H1 (cell line): ENCODE results near the gene SLC39A10. TPM values are rescaled to one million over a fixed set of nuclear protein-coding genes. Genes with fewer than 3 reads are reported as not detected.

Experiments
- CTCF ChIA-PET: fragments of 300-600 bp; sonication (Branson Sonifier 250); formaldehyde crosslinking; loops from one replicate; lab custom pipeline; 2021; ENCODE audit not compliant: partially characterized antibody; lab: Charles Lee
- POLR2A ChIA-PET: fragments of 300-600 bp; sonication (Branson Sonifier 250); formaldehyde crosslinking; loops from one replicate; lab custom pipeline; 2021; ENCODE audit warnings: inconsistent platforms; ENCODE audit not compliant: partially characterized antibody; lab: Charles Lee
- DNase-seq, 2 experiments: peaks; one replicate each; pipeline versions ENCODE4 v3.0.0 to v3.0.0-alpha.2; 2010 to 2022; ENCODE audit warnings: low spot score in 2 of 2, low read depth in 1 of 2, mixed read lengths in 1 of 2
- FAIRE-seq: peaks from 2 replicates; lab custom pipeline; 2011; peaks lifted over from hg19 to GRCh38; lab: Jason Lieb, UNC
- H2AFZ ChIP-seq: 2 replicates; pipeline ENCODE4 v1.8.1; 2012; ENCODE audit warnings: low read length, inconsistent platforms
- H2AK5ac ChIP-seq: 2 replicates; pipeline ENCODE4 v1.6.1; 2013; ENCODE audit warnings: low read depth, low read length
- H2BK120ac ChIP-seq: replicated peaks from 2 replicates; pipeline ENCODE3; 2013; ENCODE audit warnings: low read depth, low read length, inconsistent platforms
- H2BK12ac ChIP-seq: 2 replicates; pipeline ENCODE4 v1.6.1; 2013; ENCODE audit warnings: low read depth, low read length
- H2BK15ac ChIP-seq: 2 replicates; pipeline ENCODE4 v1.6.1; 2013; ENCODE audit warnings: low read length
- H2BK20ac ChIP-seq: 2 replicates; pipeline ENCODE4 v1.6.1; 2013; ENCODE audit warnings: low read length
- H2BK5ac ChIP-seq: 2 replicates; pipeline ENCODE4 v1.6.1; 2013; ENCODE audit warnings: low read depth, low read length
- H3K14ac ChIP-seq: 2 replicates; pipeline ENCODE4 v1.6.1; 2013; ENCODE audit warnings: inconsistent platforms; ENCODE audit not compliant: insufficient read length
- H3K18ac ChIP-seq: 2 replicates; pipeline ENCODE4 v1.6.1; 2013; ENCODE audit warnings: low read length; ENCODE audit errors: extremely low read depth
- H3K23ac ChIP-seq: 2 replicates; pipeline ENCODE4 v1.6.1; 2013; ENCODE audit warnings: inconsistent platforms; ENCODE audit not compliant: insufficient read length
- H3K23me2 ChIP-seq: 2 replicates; pipeline ENCODE4 v1.6.1; 2013; ENCODE audit warnings: low read depth, low read length
- H3K27ac ChIP-seq: 2 replicates; pipeline ENCODE4 v1.6.1; 2011; ENCODE audit warnings: low read depth, low read length, inconsistent platforms
- H3K27me3 ChIP-seq, 4 experiments: replicated peaks in 1 of 4; 1 replicate in 1 of 4; 2 replicates in 3 of 4; pipeline versions ENCODE4 v1.6.1 to v1.8.1; 2011 to 2013; ENCODE audit warnings: low read length in 3 of 4, mild to moderate bottlenecking in 3 of 4, inconsistent platforms in 2 of 4, mixed read lengths in 2 of 4, moderate library complexity in 1 of 4; ENCODE audit not compliant: control insufficient read depth in 3 of 4, insufficient read depth in 3 of 4; ENCODE audit errors: extremely low read depth in 1 of 4
- H3K36me3 ChIP-seq, 4 experiments: 2 replicates each; pipeline versions ENCODE4 v1.6.1 to v1.8.1; 2011 to 2013; ENCODE audit warnings: mild to moderate bottlenecking in 4 of 4, low read length in 3 of 4, moderate library complexity in 2 of 4, control low read depth in 1 of 4, inconsistent platforms in 1 of 4; ENCODE audit not compliant: insufficient read depth in 4 of 4, control insufficient read depth in 2 of 4
- H3K4ac ChIP-seq: replicated peaks from 2 replicates; pipeline ENCODE3; 2013; ENCODE audit warnings: low read length, low read depth, mixed read lengths, inconsistent platforms; ENCODE audit not compliant: insufficient read length
- H3K4me1 ChIP-seq, 4 experiments: replicated peaks in 1 of 4; 1 replicate in 1 of 4; 2 replicates in 3 of 4; pipeline versions ENCODE4 v1.6.1 to v1.8.1; 2011 to 2013; ENCODE audit warnings: low read length in 3 of 4, inconsistent platforms in 2 of 4, mixed read lengths in 1 of 4; ENCODE audit not compliant: insufficient read depth in 4 of 4, control insufficient read depth in 3 of 4
- H3K4me2 ChIP-seq, 2 experiments: 2 replicates each; pipeline versions ENCODE4 v1.6.1 to v1.8.1; 2011 to 2013; ENCODE audit warnings: low read depth in 2 of 2, low read length in 2 of 2, control low read depth in 1 of 2, inconsistent platforms in 1 of 2, mild to moderate bottlenecking in 1 of 2; ENCODE audit not compliant: insufficient read depth in 1 of 2
- H3K4me3 ChIP-seq, 4 experiments: fragments of 200-600, 300-600 bp in 1 of 4; sonication (generic), shearing (Covaris generic), sonication (Bioruptor Twin) in 1 of 4; 2 replicates each; pipeline versions ENCODE4 v1.5.1 to v1.8.1; 2011 to 2016; ENCODE audit warnings: low read length in 4 of 4, low read depth in 3 of 4, control low read depth in 2 of 4, inconsistent platforms in 2 of 4, mild to moderate bottlenecking in 2 of 4, mixed read lengths in 1 of 4, moderate library complexity in 1 of 4; ENCODE audit not compliant: insufficient read depth in 2 of 4; ENCODE audit errors: extremely low read depth in 1 of 4
- H3K56ac ChIP-seq: replicated peaks from 2 replicates; pipeline ENCODE3; 2013; ENCODE audit warnings: low read depth, mild to moderate bottlenecking, mixed read lengths, low read length, inconsistent platforms; ENCODE audit not compliant: insufficient read length
- H3K79me1 ChIP-seq: 2 replicates; pipeline ENCODE4 v1.6.1; 2013; ENCODE audit warnings: low read depth, low read length, control low read depth
- H3K79me2 ChIP-seq, 2 experiments: 2 replicates each; pipeline versions ENCODE4 v1.6.1 to v1.8.1; 2012 to 2013; ENCODE audit warnings: low read length in 2 of 2, mild to moderate bottlenecking in 2 of 2, inconsistent platforms in 1 of 2; ENCODE audit not compliant: insufficient read depth in 2 of 2, control insufficient read depth in 1 of 2
- H3K9ac ChIP-seq, 4 experiments: replicated peaks in 1 of 4; 1 replicate in 1 of 4; 2 replicates in 3 of 4; pipeline versions ENCODE4 v1.6.1 to v1.8.1; 2011 to 2013; ENCODE audit warnings: low read depth in 3 of 4, low read length in 3 of 4, control low read depth in 2 of 4, mild to moderate bottlenecking in 2 of 4, moderate library complexity in 2 of 4, inconsistent platforms in 1 of 4; ENCODE audit errors: extremely low read depth in 1 of 4
- H3K9me3 ChIP-seq, 2 experiments: 2 replicates each; pipeline versions ENCODE4 v1.6.1 to v1.8.1; 2012 to 2013; ENCODE audit warnings: mild to moderate bottlenecking in 2 of 2, moderate library complexity in 2 of 2, control low read depth in 1 of 2, inconsistent platforms in 1 of 2, low read depth in 1 of 2, low read length in 1 of 2, mixed read lengths in 1 of 2; ENCODE audit not compliant: insufficient read depth in 2 of 2
- H4K20me1 ChIP-seq, 2 experiments: replicated peaks in 1 of 2; 2 replicates each; pipeline versions ENCODE3 to v1.8.1; 2011 to 2013; ENCODE audit warnings: inconsistent platforms in 2 of 2, low read length in 2 of 2, mild to moderate bottlenecking in 1 of 2; ENCODE audit not compliant: insufficient read depth in 2 of 2, control insufficient read depth in 1 of 2
- H4K5ac ChIP-seq: 2 replicates; pipeline ENCODE4 v1.6.1; 2013; ENCODE audit warnings: low read length, low read depth, mixed read lengths, inconsistent platforms; ENCODE audit not compliant: insufficient read length
- H4K8ac ChIP-seq: 2 replicates; pipeline ENCODE4 v1.8.0; 2013; ENCODE audit warnings: mild to moderate bottlenecking, moderate library complexity, low read length, inconsistent platforms; ENCODE audit not compliant: insufficient read depth; ENCODE audit errors: extremely low read depth
- H4K91ac ChIP-seq: replicated peaks from 2 replicates; pipeline ENCODE3; 2013; ENCODE audit warnings: low read length, mixed read lengths, inconsistent platforms; ENCODE audit not compliant: insufficient read length
- CBX8 ChIP-seq: fragments of 300-800, 300-1000 bp; sonication (generic); IDR thresholded peaks from 2 replicates; pipeline ENCODE4 v1.7.1; 2016; ENCODE audit warnings: low read depth, low read length, borderline replicate concordance
- EGR1 ChIP-seq: IDR thresholded peaks from 2 replicates; pipeline ENCODE4 v1.6.1; 2011; ENCODE audit warnings: low read depth, low read length, borderline replicate concordance
- EP300 ChIP-seq, 2 experiments: IDR thresholded peaks; 1 replicate in 1 of 2; 2 replicates in 1 of 2; pipeline ENCODE4 v1.6.1; 2011 to 2012; ENCODE audit warnings: low read depth in 2 of 2, low read length in 2 of 2, mild to moderate bottlenecking in 2 of 2, borderline replicate concordance in 1 of 2, inconsistent platforms in 1 of 2, moderate library complexity in 1 of 2
- POLR2AphosphoS5 ChIP-seq: IDR thresholded peaks from 2 replicates; pipeline ENCODE4 v1.6.1; 2011; ENCODE audit warnings: low read depth, low read length
- SP4 ChIP-seq: IDR thresholded peaks from 2 replicates; pipeline ENCODE4 v1.6.1; 2012; ENCODE audit warnings: low read length, inconsistent platforms
- WGBS, 2 experiments: shearing (Covaris generic) in 1 of 2; methylation state at CpG; one replicate each; pipeline versions ENCODE4 v1.1.6 to v1.1.7; 2013 to 2015; ENCODE audit warnings: low lambda C conversion rate in 2 of 2, mixed read lengths in 2 of 2, inconsistent platforms in 1 of 2, low coverage in 1 of 2, missing lambda C conversion rate in 1 of 2; ENCODE audit not compliant: insufficient replicate concordance in 2 of 2, insufficient coverage in 1 of 2, insufficient read length in 1 of 2; ENCODE audit errors: extremely low coverage in 1 of 2, missing lambda C conversion rate in 1 of 2; 5-methylcytosine and 5-hydroxymethylcytosine counted together
- polyA plus RNA-seq, 7 experiments: library from polyadenylated mRNA; depleted of rRNA in 3 of 7; stranded (reverse) in 5 of 7; unstranded in 2 of 7; fragments of >200 nt in 5 of 7; fragments of 200-250 nt in 2 of 7; gene quantifications; 1 replicate in 5 of 7; 2 replicates in 1 of 7; 4 replicates in 1 of 7; pipeline versions ENCODE4 v1.2.1 to v1.2.3, GENCODE V29; 2011 to 2013; ENCODE audit warnings: missing spikeins in 2 of 7, mixed read lengths in 2 of 7
- total RNA-seq: library from RNA; stranded (reverse); fragmentation: NEBNext Ultra II Directional; extraction: Animal tissue kit (Norgen Biotek cat#: 25700); gene quantifications from 2 replicates; pipeline ENCODE4 v1.2.1, GENCODE V29; 2021

The SLC39A10 gene
- total and polyA plus RNA-seq, 2 of the 8 experiments (the other 6 are each of a cell fraction or from before 2014, with no cell fraction given), result 68.1 to 234 TPM

DNA sequence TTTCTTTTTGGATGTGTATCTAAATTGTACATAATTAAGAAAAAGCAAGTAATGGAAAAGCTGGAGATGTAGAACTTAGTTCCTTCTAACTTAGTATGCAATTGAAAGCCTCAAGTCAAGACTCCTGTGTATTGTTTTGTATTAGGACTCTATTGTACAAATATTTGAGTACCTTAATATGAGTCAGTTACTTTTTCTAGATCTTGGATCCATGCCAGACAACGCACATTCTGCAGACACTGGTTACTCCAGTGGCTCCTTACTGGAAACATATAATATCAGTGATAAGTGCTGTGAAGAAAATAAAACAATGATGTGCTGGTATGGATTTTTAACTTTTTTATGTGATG is 1.5 kb downstream of the SLC39A10 start:
- Histone ChIP-seq H2BK15ac (no peak overlapping the region), H3K79me1 (no peaks in the 10 kb centered on the region), H3K4ac (no peak overlapping the region), H3K27ac (no peak overlapping the region), H2AK5ac (no peak overlapping the region), H3K23me2 (peaks cover 3% of the 10 kb centered on the region; the same call in 1 of the 2 replicates), H3K4me2 (peak overlapping the region; percentile 52 to 77), H2BK120ac (no peak overlapping the region), H3K79me2 (peaks cover 4 to 60% of the 10 kb centered on the region in 2 experiments; a peak in 3 of 4 replicates), H4K5ac (no peak overlapping the region), H3K14ac (no peak overlapping the region), H3K4me1 (peaks cover 2 to 10% (median 5%) of the 10 kb centered on the region in 4 experiments; a peak in 5 of 7 replicates), H4K20me1 (peaks cover 5 to 10% of the 10 kb centered on the region in 2 experiments), H2BK5ac (no peak overlapping the region), H2AFZ (no peak overlapping the region), H3K23ac (no peak overlapping the region), H3K36me3 (peaks cover 0 to 5% (median 0%) of the 10 kb centered on the region in 4 experiments; a peak in 2 of 8 replicates), H4K8ac (no peak overlapping the region), H3K4me3 (peak overlapping the region; percentile 91 to 97 (median 94); a peak in 6 of 8 replicates), H3K56ac (no peak overlapping the region), H2BK20ac (no peak overlapping the region), H2BK12ac (no peak overlapping the region), H4K91ac (no peak overlapping the region), H3K18ac (no peak overlapping the region), H3K9me3 (no peaks in the 10 kb centered on the region), H3K27me3 (no peaks in the 10 kb centered on the region), H3K9ac (no peak overlapping the region)
- POLR2A ChIA-PET, result interaction anchor here (0.7 to 2.6 kb wide), 4 partner anchors 11 to 338 kb away, joined by 3 to 17 read pairs (median 4); no protein-coding TSS in a partner anchor
- TF ChIP-seq POLR2AphosphoS5, result no peak
- TF ChIP-seq CBX8, result no peak
- TF ChIP-seq EP300 (IDR thresholded peaks at IDR 0.05; ENCODE audit: borderline replicate concordance in 1 of 2, low read depth in 2 of 2, low read length in 2 of 2), result no peak
- TF ChIP-seq SP4, result no peak
- TF ChIP-seq EGR1, result no peak
- DNase-seq (no peak), FAIRE-seq (no peak)
- 89% methylated on average over 1 of the region's 1 CpG; no CpG with 5 or more reads in 1 of the 2 experiments for WGBS, 2 experiments
- CTCF ChIA-PET, result interaction anchor here (1.4 to 3.3 kb wide), 2 partner anchors 32 to 83 kb away, joined by 4 to 40 read pairs; no protein-coding TSS in a partner anchor
